PC-3 (cell line): ENCODE measurements around the gene PADI1. TPM values are rescaled to one million over a fixed set of nuclear protein-coding genes. Genes with fewer than 3 reads are reported as not detected.

Source experiments
- ATAC-seq: fragments of 200-7000 bp; cut with Tn5 transposase; 2 replicates; pipeline ENCODE4 v1.9.1; 2020; ENCODE audit warnings: mild to moderate bottlenecking, moderate library complexity
- BruUV-seq: library from RNA; stranded (reverse); fragments of 400-500 nt; replicated peaks from 2 replicates; lab custom pipeline; 2021; lab: Mats Ljungman, UMichigan
- CTCF ChIA-PET: fragments of 300-600 bp; sonication (Branson Sonifier 250); formaldehyde crosslinking; loops from one replicate; lab custom pipeline; 2022; ENCODE audit warnings: antibody characterized with exemption; lab: Charles Lee
- POLR2A ChIA-PET: fragments of 300-600 bp; sonication (Branson Sonifier 250); formaldehyde crosslinking; loops from one replicate; lab custom pipeline; 2022; ENCODE audit warnings: antibody characterized with exemption; ENCODE audit not compliant: unreplicated experiment; lab: Charles Lee
- DNase-seq: peaks from one replicate; pipeline ENCODE4 v3.0.0-alpha.2; 2015
- H2AFZ ChIP-seq: fragments of 300-600 bp; sonication (generic); 2 replicates; pipeline ENCODE4 v1.6.0; 2016; ENCODE audit warnings: antibody characterized with exemption, low read length
- H3F3A ChIP-seq: fragments of 300-600 bp; sonication (generic); one replicate; pipeline ENCODE4 v1.6.0; 2017; ENCODE audit warnings: antibody characterized with exemption, low read length, control low read depth, mild to moderate bottlenecking; ENCODE audit not compliant: unreplicated experiment
- H3K27ac ChIP-seq: fragments of 300-600 bp; sonication (generic); 2 replicates; pipeline ENCODE4 v1.5.1; 2016; ENCODE audit warnings: mild to moderate bottlenecking, low read length
- H3K27me3 ChIP-seq: fragments of 300-600 bp; sonication (generic); 2 replicates; pipeline ENCODE4 v1.6.1; 2016; ENCODE audit warnings: low read length, mixed read lengths
- H3K36me3 ChIP-seq: fragments of 300-600 bp; sonication (generic); 2 replicates; pipeline ENCODE4 v1.6.1; 2016; ENCODE audit warnings: low read depth, mixed run types, low read length, mixed read lengths
- H3K4me1 ChIP-seq: fragments of 300-600 bp; sonication (generic); 2 replicates; pipeline ENCODE4 v1.5.1; 2016; ENCODE audit warnings: low read length; ENCODE audit not compliant: insufficient read depth
- H3K4me2 ChIP-seq: fragments of 300-600 bp; sonication (generic); 2 replicates; pipeline ENCODE4 v1.6.0; 2016; ENCODE audit warnings: low read length
- H3K4me3 ChIP-seq: fragments of 300-600 bp; sonication (generic); 2 replicates; pipeline ENCODE4 v1.5.1; 2016; ENCODE audit warnings: mild to moderate bottlenecking, low read length, mixed read lengths
- H3K79me2 ChIP-seq: fragments of 300-600 bp; sonication (generic); 2 replicates; pipeline ENCODE4 v1.6.1; 2017; ENCODE audit warnings: low read length, mixed read lengths
- H3K9ac ChIP-seq: fragments of 300-600 bp; sonication (generic); 2 replicates; pipeline ENCODE4 v1.6.0; 2016; ENCODE audit warnings: mild to moderate bottlenecking, low read length
- H3K9me2 ChIP-seq: fragments of 300-600 bp; sonication (generic); replicated peaks from 2 replicates; pipeline ENCODE4 v1.6.1; 2016; ENCODE audit warnings: mixed run types, low read length, mixed read lengths
- H3K9me3 ChIP-seq: fragments of 300-600 bp; sonication (generic); 2 replicates; pipeline ENCODE4 v1.6.1; 2016; ENCODE audit warnings: low read length, mixed read lengths
- H4K20me1 ChIP-seq: fragments of 300-600 bp; sonication (generic); 2 replicates; pipeline ENCODE4 v1.6.1; 2016; ENCODE audit warnings: low read length, mixed read lengths
- EZH2 ChIP-seq: fragments of 300-600 bp; sonication (generic); IDR thresholded peaks from one replicate; pipeline ENCODE4 v1.6.1; 2017; ENCODE audit warnings: antibody characterized with exemption, mild to moderate bottlenecking, low read length; ENCODE audit not compliant: unreplicated experiment
- EZH2phosphoT487 ChIP-seq: fragments of 300-600 bp; sonication (generic); IDR thresholded peaks from 2 replicates; pipeline ENCODE4 v1.6.1; 2018; ENCODE audit warnings: mild to moderate bottlenecking, antibody characterized with exemption, low read length, borderline replicate concordance
- intact Hi-C: fragments of 100-400 bp; cut with micrococcal nuclease; formaldehyde crosslinking; loops from 2 replicates; pipeline ENCODE4 v1.9.0; 2023
- microRNA-seq: library from miRNA; unstranded; fragments of <30 nt; microRNA quantifications from one replicate; pipeline ENCODE4 v1.1.0, GENCODE V29; 2020; ENCODE audit not compliant: unreplicated experiment
- total RNA-seq: library from RNA; depleted of rRNA; stranded (reverse); fragments of >200 nt; gene quantifications from 2 replicates; pipeline ENCODE4 v1.2.3, GENCODE V29; 2014; rRNA removed
- TF ChIP-seq, protein P1 (sequence below): fragments of 300-600 bp; sonication (generic); conservative IDR thresholded peaks from 2 replicates; pipeline ENCODE4 v1.5.1; 2017; ENCODE audit warnings: antibody characterized with exemption, low read depth, mild to moderate bottlenecking, low read length

Gene PADI1
- total RNA-seq, 1 experiment from 2014 or later, result 0.73 TPM

- H3F3A ChIP-seq, result peaks cover 4% of the 10 kb centered on the region
- intact Hi-C loops, result no loop called here
Observed at GRCh38 chr1:17295292-17295691, 90.4 kb downstream of the PADI1 start.

More at GRCh38 chr1:17295292-17295691, 90.4 kb downstream of the PADI1 start:
- Histone ChIP-seq H2AFZ (no peak overlapping the region), H3K4me2 (no peak overlapping the region), H3K9me2 (no peaks in the 10 kb centered on the region), H4K20me1 (no peaks in the 10 kb centered on the region), H3K27me3 (no peaks in the 10 kb centered on the region), H3K4me3 (no peak overlapping the region), H3K79me2 (no peaks in the 10 kb centered on the region), H3K9me3 (no peaks in the 10 kb centered on the region), H3K36me3 (no peaks in the 10 kb centered on the region), H3K9ac (no peak overlapping the region), H3K4me1 (peaks cover 43% of the 10 kb centered on the region), H3K27ac (no peak overlapping the region)
- TF ChIP-seq EZH2phosphoT487, result no peak
- TF ChIP-seq EZH2, result no peak
- TF ChIP-seq, protein P1, sequence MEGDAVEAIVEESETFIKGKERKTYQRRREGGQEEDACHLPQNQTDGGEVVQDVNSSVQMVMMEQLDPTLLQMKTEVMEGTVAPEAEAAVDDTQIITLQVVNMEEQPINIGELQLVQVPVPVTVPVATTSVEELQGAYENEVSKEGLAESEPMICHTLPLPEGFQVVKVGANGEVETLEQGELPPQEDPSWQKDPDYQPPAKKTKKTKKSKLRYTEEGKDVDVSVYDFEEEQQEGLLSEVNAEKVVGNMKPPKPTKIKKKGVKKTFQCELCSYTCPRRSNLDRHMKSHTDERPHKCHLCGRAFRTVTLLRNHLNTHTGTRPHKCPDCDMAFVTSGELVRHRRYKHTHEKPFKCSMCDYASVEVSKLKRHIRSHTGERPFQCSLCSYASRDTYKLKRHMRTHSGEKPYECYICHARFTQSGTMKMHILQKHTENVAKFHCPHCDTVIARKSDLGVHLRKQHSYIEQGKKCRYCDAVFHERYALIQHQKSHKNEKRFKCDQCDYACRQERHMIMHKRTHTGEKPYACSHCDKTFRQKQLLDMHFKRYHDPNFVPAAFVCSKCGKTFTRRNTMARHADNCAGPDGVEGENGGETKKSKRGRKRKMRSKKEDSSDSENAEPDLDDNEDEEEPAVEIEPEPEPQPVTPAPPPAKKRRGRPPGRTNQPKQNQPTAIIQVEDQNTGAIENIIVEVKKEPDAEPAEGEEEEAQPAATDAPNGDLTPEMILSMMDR, result no peak
- DNase-seq (no peak), ATAC-seq (no peak)
- ChIA-PET CTCF (no interaction called here), POLR2A (no interaction called here)
- BruUV-seq, result no TSS peak

Small RNA genes lying within 50 kb of the gene (microRNA-seq; reads per million reads assigned to microRNA genes)
- not detected for gene MIR3972

Other genes starting within 250 kb of the PADI1 start
- 1.8 and 3.1 TPM in 2 replicates for gene MFAP2, start 224.5 kb upstream of the PADI1 start, total RNA-seq
- 48.4 and 51.9 TPM in 2 replicates for gene ATP13A2, start 193.2 kb upstream of the PADI1 start, total RNA-seq
- 283 and 336 TPM in 2 replicates for gene SDHB, start 151.1 kb upstream of the PADI1 start, total RNA-seq
- 2.4 and 3.2 TPM in 2 replicates for gene PADI2, start 85.7 kb upstream of the PADI1 start, total RNA-seq
- 0.26 TPM in 1 of 2 replicates, not detected in the other for gene PADI3, start 44.0 kb downstream of the PADI1 start, total RNA-seq
- gene PADI4, start 103.1 kb downstream of the PADI1 start, total RNA-seq, result 0.04 and 0.92 TPM in 2 replicates
- not detected in 2 replicates for gene PADI6, start 167.1 kb downstream of the PADI1 start, total RNA-seq
- gene RCC2, start 234.5 kb downstream of the PADI1 start, total RNA-seq, result 82.7 and 95.2 TPM in 2 replicates